ENCODE measurements around the gene RAB44. TPM values are rescaled to one million over a fixed set of nuclear protein-coding genes. Genes with fewer than 3 reads are reported as not detected.

The RAB44 gene
- total RNA-seq, 1 experiment from 2014 or later, result 0.11 TPM

GRCh38 chr6:36698196-36698595 is 570 bp downstream of the RAB44 start:
- no peak overlapping the region for H3K4me3 Mint-ChIP-seq
- no peak for TF ChIP-seq SP1 (CRISPR knock-in tag; conservative IDR thresholded peaks at IDR 0.05)
- TF ChIP-seq, protein P1, sequence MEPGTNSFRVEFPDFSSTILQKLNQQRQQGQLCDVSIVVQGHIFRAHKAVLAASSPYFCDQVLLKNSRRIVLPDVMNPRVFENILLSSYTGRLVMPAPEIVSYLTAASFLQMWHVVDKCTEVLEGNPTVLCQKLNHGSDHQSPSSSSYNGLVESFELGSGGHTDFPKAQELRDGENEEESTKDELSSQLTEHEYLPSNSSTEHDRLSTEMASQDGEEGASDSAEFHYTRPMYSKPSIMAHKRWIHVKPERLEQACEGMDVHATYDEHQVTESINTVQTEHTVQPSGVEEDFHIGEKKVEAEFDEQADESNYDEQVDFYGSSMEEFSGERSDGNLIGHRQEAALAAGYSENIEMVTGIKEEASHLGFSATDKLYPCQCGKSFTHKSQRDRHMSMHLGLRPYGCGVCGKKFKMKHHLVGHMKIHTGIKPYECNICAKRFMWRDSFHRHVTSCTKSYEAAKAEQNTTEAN (CRISPR knock-in tag; IDR thresholded peaks at IDR 0.05), result no peak
- TF ChIP-seq, protein P2, sequence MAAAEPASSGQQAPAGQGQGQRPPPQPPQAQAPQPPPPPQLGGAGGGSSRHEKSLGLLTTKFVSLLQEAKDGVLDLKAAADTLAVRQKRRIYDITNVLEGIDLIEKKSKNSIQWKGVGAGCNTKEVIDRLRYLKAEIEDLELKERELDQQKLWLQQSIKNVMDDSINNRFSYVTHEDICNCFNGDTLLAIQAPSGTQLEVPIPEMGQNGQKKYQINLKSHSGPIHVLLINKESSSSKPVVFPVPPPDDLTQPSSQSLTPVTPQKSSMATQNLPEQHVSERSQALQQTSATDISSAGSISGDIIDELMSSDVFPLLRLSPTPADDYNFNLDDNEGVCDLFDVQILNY (CRISPR knock-in tag; IDR thresholded peaks at IDR 0.05), result no peak
- TF ChIP-seq, protein P3, sequence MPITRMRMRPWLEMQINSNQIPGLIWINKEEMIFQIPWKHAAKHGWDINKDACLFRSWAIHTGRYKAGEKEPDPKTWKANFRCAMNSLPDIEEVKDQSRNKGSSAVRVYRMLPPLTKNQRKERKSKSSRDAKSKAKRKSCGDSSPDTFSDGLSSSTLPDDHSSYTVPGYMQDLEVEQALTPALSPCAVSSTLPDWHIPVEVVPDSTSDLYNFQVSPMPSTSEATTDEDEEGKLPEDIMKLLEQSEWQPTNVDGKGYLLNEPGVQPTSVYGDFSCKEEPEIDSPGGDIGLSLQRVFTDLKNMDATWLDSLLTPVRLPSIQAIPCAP (CRISPR knock-in tag; IDR thresholded peaks at IDR 0.05), result no peak
- no peak for TF ChIP-seq ZNF232 (CRISPR knock-in tag; IDR thresholded peaks at IDR 0.05)
- TF ChIP-seq ZBTB21 (CRISPR knock-in tag; IDR thresholded peaks at IDR 0.05; ENCODE audit: borderline replicate concordance), result no peak
- TF ChIP-seq CBFB (CRISPR knock-in tag; IDR thresholded peaks at IDR 0.05; ENCODE audit: low read depth), result no peak
- no peak for TF ChIP-seq MLX (CRISPR knock-in tag; IDR thresholded peaks at IDR 0.05)
- TF ChIP-seq TEAD1 (CRISPR knock-in tag; IDR thresholded peaks at IDR 0.05), result no peak
- TF ChIP-seq, protein P4, sequence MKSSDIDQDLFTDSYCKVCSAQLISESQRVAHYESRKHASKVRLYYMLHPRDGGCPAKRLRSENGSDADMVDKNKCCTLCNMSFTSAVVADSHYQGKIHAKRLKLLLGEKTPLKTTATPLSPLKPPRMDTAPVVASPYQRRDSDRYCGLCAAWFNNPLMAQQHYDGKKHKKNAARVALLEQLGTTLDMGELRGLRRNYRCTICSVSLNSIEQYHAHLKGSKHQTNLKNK (CRISPR knock-in tag; IDR thresholded peaks at IDR 0.05), result no peak
- no peak for TF ChIP-seq CREM (CRISPR knock-in tag; IDR thresholded peaks at IDR 0.05)
- TF ChIP-seq, protein P5, sequence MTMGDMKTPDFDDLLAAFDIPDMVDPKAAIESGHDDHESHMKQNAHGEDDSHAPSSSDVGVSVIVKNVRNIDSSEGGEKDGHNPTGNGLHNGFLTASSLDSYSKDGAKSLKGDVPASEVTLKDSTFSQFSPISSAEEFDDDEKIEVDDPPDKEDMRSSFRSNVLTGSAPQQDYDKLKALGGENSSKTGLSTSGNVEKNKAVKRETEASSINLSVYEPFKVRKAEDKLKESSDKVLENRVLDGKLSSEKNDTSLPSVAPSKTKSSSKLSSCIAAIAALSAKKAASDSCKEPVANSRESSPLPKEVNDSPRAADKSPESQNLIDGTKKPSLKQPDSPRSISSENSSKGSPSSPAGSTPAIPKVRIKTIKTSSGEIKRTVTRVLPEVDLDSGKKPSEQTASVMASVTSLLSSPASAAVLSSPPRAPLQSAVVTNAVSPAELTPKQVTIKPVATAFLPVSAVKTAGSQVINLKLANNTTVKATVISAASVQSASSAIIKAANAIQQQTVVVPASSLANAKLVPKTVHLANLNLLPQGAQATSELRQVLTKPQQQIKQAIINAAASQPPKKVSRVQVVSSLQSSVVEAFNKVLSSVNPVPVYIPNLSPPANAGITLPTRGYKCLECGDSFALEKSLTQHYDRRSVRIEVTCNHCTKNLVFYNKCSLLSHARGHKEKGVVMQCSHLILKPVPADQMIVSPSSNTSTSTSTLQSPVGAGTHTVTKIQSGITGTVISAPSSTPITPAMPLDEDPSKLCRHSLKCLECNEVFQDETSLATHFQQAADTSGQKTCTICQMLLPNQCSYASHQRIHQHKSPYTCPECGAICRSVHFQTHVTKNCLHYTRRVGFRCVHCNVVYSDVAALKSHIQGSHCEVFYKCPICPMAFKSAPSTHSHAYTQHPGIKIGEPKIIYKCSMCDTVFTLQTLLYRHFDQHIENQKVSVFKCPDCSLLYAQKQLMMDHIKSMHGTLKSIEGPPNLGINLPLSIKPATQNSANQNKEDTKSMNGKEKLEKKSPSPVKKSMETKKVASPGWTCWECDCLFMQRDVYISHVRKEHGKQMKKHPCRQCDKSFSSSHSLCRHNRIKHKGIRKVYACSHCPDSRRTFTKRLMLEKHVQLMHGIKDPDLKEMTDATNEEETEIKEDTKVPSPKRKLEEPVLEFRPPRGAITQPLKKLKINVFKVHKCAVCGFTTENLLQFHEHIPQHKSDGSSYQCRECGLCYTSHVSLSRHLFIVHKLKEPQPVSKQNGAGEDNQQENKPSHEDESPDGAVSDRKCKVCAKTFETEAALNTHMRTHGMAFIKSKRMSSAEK (CRISPR knock-in tag; IDR thresholded peaks at IDR 0.05; ENCODE audit: borderline replicate concordance), result no peak
- TF ChIP-seq MXD4 (CRISPR knock-in tag; IDR thresholded peaks at IDR 0.05; ENCODE audit: borderline replicate concordance), result no peak
- TF ChIP-seq, protein P6, sequence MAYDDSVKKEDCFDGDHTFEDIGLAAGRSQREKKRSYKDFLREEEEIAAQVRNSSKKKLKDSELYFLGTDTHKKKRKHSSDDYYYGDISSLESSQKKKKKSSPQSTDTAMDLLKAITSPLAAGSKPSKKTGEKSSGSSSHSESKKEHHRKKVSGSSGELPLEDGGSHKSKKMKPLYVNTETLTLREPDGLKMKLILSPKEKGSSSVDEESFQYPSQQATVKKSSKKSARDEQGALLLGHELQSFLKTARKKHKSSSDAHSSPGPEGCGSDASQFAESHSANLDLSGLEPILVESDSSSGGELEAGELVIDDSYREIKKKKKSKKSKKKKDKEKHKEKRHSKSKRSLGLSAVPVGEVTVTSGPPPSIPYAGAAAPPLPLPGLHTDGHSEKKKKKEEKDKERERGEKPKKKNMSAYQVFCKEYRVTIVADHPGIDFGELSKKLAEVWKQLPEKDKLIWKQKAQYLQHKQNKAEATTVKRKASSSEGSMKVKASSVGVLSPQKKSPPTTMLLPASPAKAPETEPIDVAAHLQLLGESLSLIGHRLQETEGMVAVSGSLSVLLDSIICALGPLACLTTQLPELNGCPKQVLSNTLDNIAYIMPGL (CRISPR knock-in tag; IDR thresholded peaks at IDR 0.05), result no peak
- TF ChIP-seq NFE2L1 (CRISPR knock-in tag; IDR thresholded peaks at IDR 0.05), result no peak
- DNase-seq (ENCODE audit: low spot score) (no peak), ATAC-seq (no peak)
- no peak overlapping the region for H3K27ac Mint-ChIP-seq
- no peaks in the 10 kb centered on the region for H3K9me3 Mint-ChIP-seq
- H3K4me1 Mint-ChIP-seq, result 0 out of 2 replicates have a peak, but pooled peaks cover 2% of the 10 kb centered on the region
- CTCF ChIA-PET, result interaction anchor here (1.5 kb wide), 1 partner anchor 61 kb away, joined by 5 read pairs; no protein-coding TSS in a partner anchor
- POLR2A ChIA-PET, result no interaction called here
- H3K27me3 Mint-ChIP-seq (ENCODE audit: low read depth), result no peaks in the 10 kb centered on the region
- no peaks in the 10 kb centered on the region for H3K36me3 Mint-ChIP-seq

DNA sequence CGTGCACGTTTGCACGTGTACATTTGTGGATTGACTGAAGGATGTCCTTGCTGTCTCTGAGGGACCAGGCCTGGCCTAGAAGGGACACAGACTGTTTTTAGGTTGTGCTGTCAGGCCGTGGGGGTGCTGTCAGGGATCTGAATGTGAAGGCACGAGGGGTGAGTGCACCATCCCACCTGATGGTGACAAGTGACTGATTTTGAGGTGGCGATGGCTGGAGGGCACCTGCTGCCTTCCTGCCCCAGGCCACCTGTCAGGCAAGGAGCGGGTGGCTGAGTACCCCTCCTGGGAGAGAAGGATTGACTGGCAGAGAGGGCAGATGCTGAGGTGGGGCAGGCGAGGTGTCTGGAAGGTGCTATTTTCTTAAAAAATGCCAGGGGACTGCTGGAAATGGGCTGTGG is 1.2 kb downstream of the RAB44 start:
- DNase-seq (ENCODE audit: low spot score) (no peak), ATAC-seq (no peak)
- Mint-ChIP-seq H3K27ac (no peak overlapping the region), H3K4me3 (no peak overlapping the region), H3K4me1 (no peaks in the 10 kb centered on the region), H3K27me3 (ENCODE audit: low read depth) (no peaks in the 10 kb centered on the region), H3K9me3 (no peaks in the 10 kb centered on the region), H3K36me3 (no peaks in the 10 kb centered on the region)
- CTCF ChIA-PET, result interaction anchor here (0.6 kb wide), 1 partner anchor 84 kb away, joined by 4 read pairs; no protein-coding TSS in a partner anchor
- POLR2A ChIA-PET, result no interaction called here
- TF ChIP-seq, protein P7, sequence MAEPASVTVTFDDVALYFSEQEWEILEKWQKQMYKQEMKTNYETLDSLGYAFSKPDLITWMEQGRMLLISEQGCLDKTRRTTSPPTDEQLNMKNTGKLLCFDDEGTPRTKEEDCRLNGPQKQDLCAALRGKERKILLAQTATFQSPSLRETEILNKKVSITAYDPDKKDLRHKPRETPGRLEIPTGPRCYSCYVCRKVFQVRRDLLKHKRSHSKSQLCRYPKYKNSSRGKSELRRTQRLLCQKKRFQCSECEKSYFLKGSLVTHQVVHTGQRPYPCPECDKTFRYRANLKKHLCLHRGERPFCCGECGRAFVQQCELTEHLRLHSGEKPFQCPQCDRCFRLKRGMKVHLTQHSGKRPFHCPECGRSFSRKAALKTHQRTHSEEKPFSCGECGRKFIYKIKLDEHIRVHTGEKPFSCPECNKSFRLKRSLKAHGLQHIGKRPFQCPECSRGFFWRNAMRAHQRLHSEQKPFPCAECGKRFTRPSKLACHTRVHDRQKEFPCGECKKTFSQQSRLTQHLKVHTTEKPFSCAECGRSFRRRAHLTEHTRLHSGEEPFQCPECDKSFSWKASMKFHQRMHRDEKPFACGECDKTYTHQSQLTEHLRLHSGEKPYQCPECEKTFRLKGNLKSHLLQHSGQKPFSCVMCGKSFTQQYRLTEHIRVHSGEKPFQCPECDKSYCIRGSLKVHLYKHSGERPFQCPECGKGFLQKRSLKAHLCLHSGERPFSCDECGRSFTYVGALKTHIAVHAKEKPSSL (CRISPR knock-in tag; conservative IDR thresholded peaks at IDR 0.05), result no peak
- TF ChIP-seq MLX (CRISPR knock-in tag; IDR thresholded peaks at IDR 0.05), result no peak

Data from WTC11 (cell line).